Stimulated activated CD8-positive, alpha-beta memory T cell treated with anti-CD3 and anti-CD28 coated beads, Interleukin-12 subunit alpha, Interleukin-12 subunit beta, amount 100 ng/mL, for 4 hours (primary cell): Measurements from ENCODE around the gene ENHO.
"Not testable (repeated sequence)": the region's sequence is repeated elsewhere in the genome, so short reads cannot be mapped to it uniquely, and the experiment has no call there.

Experiments used
- DNase-seq: peaks from one replicate; pipeline ENCODE4 v3.0.0-alpha.2; 2020; ENCODE audit warnings: low read depth

The ENHO gene

GRCh38 chr9:34555500-34555899 lies 32.7 kb upstream of the ENHO start:
- no peak for DNase-seq

GRCh38 chr9:34555002-34555348 lies 32.2 kb upstream of the ENHO start:
- DNase-seq = no peak

GRCh38 chr9:34554211-34555001 lies 31.6 kb upstream of the ENHO start:
- no peak for DNase-seq

- no peak for DNase-seq
Observed at GRCh38 chr9:34553511-34554021, 30.8 kb upstream of the ENHO start.

GRCh38 chr9:34552986-34553385 lies 30.2 kb upstream of the ENHO start:
- DNase-seq = no peak

- DNase-seq = no peak
Observed at GRCh38 chr9:34552606-34552981, 29.8 kb upstream of the ENHO start.

- DNase-seq = no peak
Observed at GRCh38 chr9:34551751-34552605, 29.2 kb upstream of the ENHO start.

GRCh38 chr9:34550681-34551270 lies 28.0 kb upstream of the ENHO start:
- DNase-seq = no peak

- no peak for DNase-seq
Observed at GRCh38 chr9:34550016-34550680, 27.4 kb upstream of the ENHO start.

GRCh38 chr9:34549407-34549732 lies 26.6 kb upstream of the ENHO start:
- DNase-seq = no peak

- DNase-seq = no peak
Observed at GRCh38 chr9:34547960-34548611, 25.3 kb upstream of the ENHO start.

GRCh38 chr9:34546834-34547827 lies 24.3 kb upstream of the ENHO start:
- DNase-seq = no peak

- DNase-seq = no peak
Observed at GRCh38 chr9:34546102-34546833, 23.5 kb upstream of the ENHO start.

- no peak for DNase-seq
Observed at GRCh38 chr9:34545497-34545896, 22.7 kb upstream of the ENHO start.

GRCh38 chr9:34544035-34544434 lies 21.2 kb upstream of the ENHO start:
- DNase-seq = no peak

- DNase-seq = no peak
Observed at GRCh38 chr9:34541540-34541939, 18.8 kb upstream of the ENHO start.

- DNase-seq = no peak
Observed at GRCh38 chr9:34540827-34541226, 18.0 kb upstream of the ENHO start.

- DNase-seq = no peak
Observed at GRCh38 chr9:34536685-34537084, 13.9 kb upstream of the ENHO start.

GRCh38 chr9:34532041-34532440 lies 9.3 kb upstream of the ENHO start:
- not testable (repeated sequence) for DNase-seq

- DNase-seq = no peak
Observed at GRCh38 chr9:34526026-34526425, 3.2 kb upstream of the ENHO start.
